ENCODE data around the gene RABL6. TPM values are rescaled to one million over a fixed set of nuclear protein-coding genes. Genes with fewer than 3 reads are reported as not detected.
"Not testable (repeated sequence)": the region's sequence is repeated elsewhere in the genome, so short reads cannot be mapped to it uniquely, and the experiment has no call there.

The RABL6 gene
- total RNA-seq, 2 donors from 2014 or later = 76.6 to 124 TPM

DNA sequence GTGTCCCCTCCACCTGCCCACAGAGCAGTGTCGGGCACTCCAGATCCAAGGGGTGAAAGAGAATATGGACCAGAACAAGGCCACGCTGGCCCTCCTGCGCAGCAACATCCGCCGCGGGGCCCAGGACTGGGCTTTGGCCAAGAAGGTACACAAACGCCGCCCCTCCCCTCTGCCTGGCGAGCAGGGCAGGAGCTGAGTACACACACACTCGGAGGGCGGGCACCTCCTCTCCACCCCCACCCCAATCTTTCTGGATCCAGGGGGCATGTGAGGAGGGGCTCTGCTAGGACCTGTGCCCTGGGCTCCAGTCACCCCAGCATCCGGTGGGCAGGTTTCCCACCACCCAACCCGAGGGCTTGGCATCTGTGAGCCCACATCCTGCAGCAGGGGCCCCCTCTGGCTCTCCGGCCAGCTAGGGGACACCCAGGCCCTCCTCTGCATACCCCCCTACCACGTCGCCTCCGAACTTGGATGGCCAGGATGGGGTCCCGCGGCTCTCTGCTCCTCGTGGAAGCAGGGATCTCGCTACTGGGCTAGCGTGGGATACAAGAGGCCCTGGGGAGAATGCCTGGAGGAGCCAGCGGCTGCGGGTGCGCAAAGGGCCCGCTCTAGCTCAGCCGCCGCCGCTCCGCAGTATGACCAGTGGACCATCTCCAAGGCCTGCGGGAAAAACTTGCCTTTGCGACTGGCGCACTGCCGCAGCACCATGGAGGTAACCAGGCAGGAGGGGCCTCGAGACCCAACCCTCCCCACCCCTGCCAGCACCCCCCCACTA lies 8.5 kb upstream of the RABL6 start:
- Histone ChIP-seq H3K27me3 (replicated peaks; ENCODE audit: insufficient read depth) (no peaks in the 10 kb centered on the region), H3K9me3 (no peaks in the 10 kb centered on the region), H3K27ac (peak overlapping the region; percentile 87 to 93), H3K4me1 (replicated peaks) (peaks cover 24% of the 10 kb centered on the region), H3K4me3 (peak overlapping the region; percentile 27 to 44), H3K36me3 (no peaks in the 10 kb centered on the region)
- 26% methylated on average over 28 of the region's 35 CpGs for WGBS
- TF ChIP-seq POLR2A (IDR thresholded peaks at IDR 0.05) (no peak), POLR2AphosphoS5 (IDR thresholded peaks at IDR 0.05) (peak; percentile 81)
- TF ChIP-seq, protein P1, sequence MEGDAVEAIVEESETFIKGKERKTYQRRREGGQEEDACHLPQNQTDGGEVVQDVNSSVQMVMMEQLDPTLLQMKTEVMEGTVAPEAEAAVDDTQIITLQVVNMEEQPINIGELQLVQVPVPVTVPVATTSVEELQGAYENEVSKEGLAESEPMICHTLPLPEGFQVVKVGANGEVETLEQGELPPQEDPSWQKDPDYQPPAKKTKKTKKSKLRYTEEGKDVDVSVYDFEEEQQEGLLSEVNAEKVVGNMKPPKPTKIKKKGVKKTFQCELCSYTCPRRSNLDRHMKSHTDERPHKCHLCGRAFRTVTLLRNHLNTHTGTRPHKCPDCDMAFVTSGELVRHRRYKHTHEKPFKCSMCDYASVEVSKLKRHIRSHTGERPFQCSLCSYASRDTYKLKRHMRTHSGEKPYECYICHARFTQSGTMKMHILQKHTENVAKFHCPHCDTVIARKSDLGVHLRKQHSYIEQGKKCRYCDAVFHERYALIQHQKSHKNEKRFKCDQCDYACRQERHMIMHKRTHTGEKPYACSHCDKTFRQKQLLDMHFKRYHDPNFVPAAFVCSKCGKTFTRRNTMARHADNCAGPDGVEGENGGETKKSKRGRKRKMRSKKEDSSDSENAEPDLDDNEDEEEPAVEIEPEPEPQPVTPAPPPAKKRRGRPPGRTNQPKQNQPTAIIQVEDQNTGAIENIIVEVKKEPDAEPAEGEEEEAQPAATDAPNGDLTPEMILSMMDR (IDR thresholded peaks at IDR 0.05) = no peak
- intact Hi-C loops (cut with DNase I) = no loop called here
- DNase-seq (ENCODE audit: low spot score) = peak; percentile 82

DNA sequence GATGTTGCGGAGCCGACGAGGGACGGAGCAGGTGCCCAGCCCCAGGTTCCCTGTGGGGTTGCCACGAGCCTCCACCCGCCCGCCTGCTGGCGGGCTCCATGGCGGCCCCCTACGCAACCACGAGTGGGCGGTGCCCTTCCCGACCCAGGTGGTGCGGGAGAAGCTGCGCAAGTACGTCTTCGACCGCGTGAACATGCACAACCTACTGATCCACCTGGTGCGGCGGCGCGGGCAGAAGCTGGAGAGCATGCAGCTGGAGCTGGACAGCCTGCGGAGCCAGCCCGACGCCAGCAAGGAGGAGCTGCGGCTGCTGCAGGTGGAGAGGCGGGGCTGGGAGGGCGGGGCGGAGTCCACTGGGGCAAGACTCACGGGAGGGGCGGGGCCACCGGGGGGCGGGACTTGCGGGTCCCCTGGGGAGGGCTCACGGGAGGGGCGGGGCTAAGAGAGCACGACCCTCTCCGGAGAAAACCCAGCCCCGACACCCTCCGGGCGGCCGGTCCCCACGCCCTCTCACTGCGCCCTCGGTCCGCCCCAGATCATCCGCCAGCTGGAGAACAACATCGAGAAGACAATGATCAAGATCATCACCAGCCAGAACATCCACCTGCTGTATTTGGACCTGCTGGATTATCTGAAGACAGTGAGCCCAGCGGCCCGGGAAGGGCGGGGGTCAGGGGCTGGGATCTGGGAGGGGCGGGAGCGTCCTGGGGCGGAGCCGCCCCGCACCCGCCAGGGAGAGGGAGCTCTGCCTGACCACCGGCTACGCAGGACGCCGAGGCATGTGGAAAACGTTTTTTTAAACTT lies 7.7 kb upstream of the RABL6 start:
- H3K4me3 ChIP-seq = peak overlapping the region; percentile 27 to 44
- TF ChIP-seq, protein P1 (IDR thresholded peaks at IDR 0.05) = peak in 1 of 4 experiments; percentile 19
- TF ChIP-seq POLR2A (IDR thresholded peaks at IDR 0.05) (peak; percentile 41), POLR2AphosphoS5 (IDR thresholded peaks at IDR 0.05) (peak; percentile 38)

DNA sequence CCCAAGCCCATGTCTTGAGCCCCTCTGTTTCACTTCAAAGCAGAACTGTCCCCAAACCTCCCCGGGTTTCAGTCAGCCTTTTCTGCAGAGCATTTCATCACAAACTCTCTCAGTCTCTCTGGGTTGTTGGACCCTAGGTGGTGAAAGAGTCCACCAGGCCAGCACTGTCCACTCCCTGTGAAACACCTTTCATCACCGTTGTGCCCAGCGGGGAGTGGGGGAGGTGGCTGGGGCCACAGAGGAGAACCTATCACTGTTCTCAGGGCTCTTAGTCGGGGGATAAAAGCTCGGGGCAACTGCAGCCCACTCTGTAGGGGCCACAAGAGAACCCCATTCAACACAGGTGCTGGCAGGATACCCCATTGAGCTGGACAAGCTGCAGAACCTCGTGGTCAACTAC lies 5.4 kb upstream of the RABL6 start:
- 74% methylated on average over 5 of the region's 6 CpGs for WGBS
- Histone ChIP-seq H3K4me3 (no peak overlapping the region), H3K27ac (no peak overlapping the region), H3K4me1 (replicated peaks) (peaks cover 18% of the 10 kb centered on the region), H3K27me3 (replicated peaks; ENCODE audit: insufficient read depth) (no peaks in the 10 kb centered on the region), H3K36me3 (no peaks in the 10 kb centered on the region), H3K9me3 (no peaks in the 10 kb centered on the region)
- DNase-seq (ENCODE audit: low spot score) = no peak
- intact Hi-C loops (cut with DNase I) = no loop called here
- no peak for TF ChIP-seq POLR2A (IDR thresholded peaks at IDR 0.05)
- TF ChIP-seq, protein P1 (IDR thresholded peaks at IDR 0.05) = no peak
- no peak for TF ChIP-seq POLR2AphosphoS5 (IDR thresholded peaks at IDR 0.05)

More for the DNA sequence above, 7.7 kb upstream of the RABL6 start:
- Histone ChIP-seq H3K9me3 (no peaks in the 10 kb centered on the region), H3K36me3 (no peaks in the 10 kb centered on the region), H3K27ac (peak overlapping the region; percentile 87 to 93), H3K27me3 (replicated peaks; ENCODE audit: insufficient read depth) (no peaks in the 10 kb centered on the region), H3K4me1 (replicated peaks) (peaks cover 25% of the 10 kb centered on the region)
- intact Hi-C loops (cut with DNase I) = no loop called here
- peak; percentile 93 for DNase-seq (ENCODE audit: low spot score)
- under 1% methylated on average over 54 of the region's 63 CpGs for WGBS

DNA sequence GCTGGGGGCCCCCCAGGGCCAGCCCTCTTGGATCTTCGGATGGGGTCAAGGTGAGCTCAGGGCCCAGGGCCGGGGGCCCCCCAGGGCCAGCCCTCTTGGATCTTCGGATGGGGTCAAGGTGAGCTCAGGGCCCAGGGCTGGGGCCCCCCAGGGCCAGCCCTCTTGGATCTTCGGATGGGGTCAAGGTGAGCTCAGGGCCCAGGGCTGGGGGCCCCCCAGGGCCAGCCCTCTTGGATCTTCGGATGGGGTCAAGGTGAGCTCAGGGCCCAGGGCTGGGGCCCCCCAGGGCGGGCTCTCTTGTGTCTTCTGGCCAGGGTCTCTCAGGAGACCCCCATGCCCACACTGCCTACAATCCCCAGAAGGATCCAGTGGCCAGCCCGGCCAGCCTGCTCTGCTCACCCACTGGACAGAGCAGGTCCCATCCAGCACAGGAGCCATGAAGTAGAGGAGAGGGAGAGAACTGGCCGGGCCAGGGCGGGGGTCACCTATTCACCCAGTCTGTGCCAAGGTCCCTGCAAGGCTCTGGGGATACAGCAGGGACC lies 4.7 kb upstream of the RABL6 start:
- DNase-seq (ENCODE audit: low spot score); H3K9me3 ChIP-seq; H3K4me3 ChIP-seq; H3K27me3 ChIP-seq (replicated peaks; ENCODE audit: insufficient read depth); intact Hi-C loops (cut with DNase I); H3K36me3 ChIP-seq: not testable (repeated sequence)
- WGBS = 89% methylated on average over 9 of the region's 9 CpGs
- Histone ChIP-seq H3K27ac (peak overlapping the region in 1 of 2 donors; percentile 74), H3K4me1 (replicated peaks) (peaks cover 13% of the 10 kb centered on the region)
